NK-92 (cell line): ENCODE results near the gene TTC33.
"Not testable (repeated sequence)": the region's sequence is repeated elsewhere in the genome, so short reads cannot be mapped to it uniquely, and the experiment has no call there.

Source experiments
- DNase-seq: peaks from one replicate; lab custom pipeline; 2025; ENCODE audit not compliant: unreplicated experiment; lab: John Stamatoyannopoulos, UW

TTC33 gene

GRCh38 chr5:40654377-40654991 is 101.3 kb downstream of the TTC33 start:
- no peak for DNase-seq

- DNase-seq: no peak
Measured at GRCh38 chr5:40653221-40654022, 102.3 kb downstream of the TTC33 start.

- no peak for DNase-seq
Measured at GRCh38 chr5:40652441-40653220, 103.1 kb downstream of the TTC33 start.

- DNase-seq: no peak
Measured at GRCh38 chr5:40651201-40651600, 104.6 kb downstream of the TTC33 start.

GRCh38 chr5:40649463-40650030 is 106.2 kb downstream of the TTC33 start:
- no peak for DNase-seq

- DNase-seq: no peak
Measured at GRCh38 chr5:40648150-40648549, 107.6 kb downstream of the TTC33 start.

- no peak for DNase-seq
Measured at GRCh38 chr5:40646266-40646665, 109.5 kb downstream of the TTC33 start.

GRCh38 chr5:40639531-40639930 is 116.2 kb downstream of the TTC33 start:
- not testable (repeated sequence) for DNase-seq

- DNase-seq: no peak
Measured at GRCh38 chr5:40634593-40634992, 121.2 kb downstream of the TTC33 start.

- no peak for DNase-seq
Measured at GRCh38 chr5:40634154-40634553, 121.6 kb downstream of the TTC33 start.

GRCh38 chr5:40631236-40631635 is 124.5 kb downstream of the TTC33 start:
- DNase-seq: no peak

- no peak for DNase-seq
Measured at GRCh38 chr5:40630126-40630525, 125.6 kb downstream of the TTC33 start.

GRCh38 chr5:40628407-40628806 is 127.4 kb downstream of the TTC33 start:
- DNase-seq: no peak

GRCh38 chr5:40627706-40628105 is 128.1 kb downstream of the TTC33 start:
- DNase-seq: no peak

- no peak for DNase-seq
Measured at GRCh38 chr5:40626801-40627200, 129.0 kb downstream of the TTC33 start.

GRCh38 chr5:40623480-40624420 is 132.0 kb downstream of the TTC33 start:
- DNase-seq: no peak

GRCh38 chr5:40622463-40623252 is 133.1 kb downstream of the TTC33 start:
- no peak for DNase-seq

- no peak for DNase-seq
Measured at GRCh38 chr5:40619421-40619820, 136.3 kb downstream of the TTC33 start.

GRCh38 chr5:40618926-40619325 is 136.8 kb downstream of the TTC33 start:
- no peak for DNase-seq

- DNase-seq: no peak
Measured at GRCh38 chr5:40616781-40617180, 139.0 kb downstream of the TTC33 start.
